ENCODE results near the gene FAM9C.

Gene FAM9C

DNA sequence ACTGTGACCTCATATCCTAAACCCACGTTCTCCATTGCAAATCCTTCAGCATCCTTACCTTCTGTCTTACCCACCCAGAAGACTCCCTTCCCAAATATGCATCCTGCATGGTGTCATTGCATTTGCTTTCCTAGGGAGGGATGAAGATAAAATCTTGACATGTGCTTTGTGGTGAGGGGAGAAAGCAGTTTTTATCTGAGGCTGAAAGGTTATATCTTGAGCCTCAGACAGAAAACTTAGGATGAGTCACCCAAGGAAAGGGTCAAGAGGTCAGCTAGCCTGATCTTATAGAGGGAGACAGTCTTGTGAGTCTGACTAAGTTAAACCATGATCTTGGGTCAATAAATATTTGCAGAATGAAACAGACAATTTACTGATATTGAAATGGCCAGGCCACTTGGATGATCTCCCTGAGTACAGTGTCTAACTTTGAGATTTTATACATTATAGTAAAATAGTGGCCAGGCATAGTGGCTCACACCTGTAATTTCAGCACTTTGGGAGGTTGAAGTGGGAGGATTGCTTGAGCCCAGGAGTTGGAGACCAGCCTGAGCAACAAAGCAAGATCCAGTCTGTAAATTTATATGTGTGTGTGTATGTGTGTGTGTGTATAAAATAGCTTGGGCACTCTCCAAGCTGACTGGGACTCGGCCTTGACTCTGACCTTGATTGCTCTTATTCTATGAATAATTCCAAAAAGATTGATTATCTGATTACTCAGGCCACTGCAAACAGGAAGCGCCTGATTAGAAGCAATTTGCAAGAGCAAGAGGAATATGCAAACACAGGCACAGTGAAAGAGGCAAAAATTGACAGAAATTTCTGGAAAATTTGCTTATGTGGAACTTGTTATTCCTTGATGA is 15.4 kb upstream of the FAM9C start:
- H3K27me3 ChIP-seq (ENCODE audit: low read length): no peaks in the 10 kb centered on the region
- H2AFZ ChIP-seq (ENCODE audit: low read depth, low read length, severe bottlenecking): no peak overlapping the region
- peaks cover 5% of the 10 kb centered on the region; the same call in 1 of the 2 replicates for H3K9me3 ChIP-seq (ENCODE audit: insufficient read depth, low read length)
- H3K4me3 ChIP-seq (ENCODE audit: insufficient read depth, low read length, poor library complexity, severe bottlenecking): no peak overlapping the region
- H3K27ac ChIP-seq (ENCODE audit: low read depth, low read length): no peak overlapping the region
- H3K36me3 ChIP-seq (ENCODE audit: low read length): peaks cover 7% of the 10 kb centered on the region; the same call in 1 of the 2 replicates
- no peaks in the 10 kb centered on the region for H4K20me1 ChIP-seq (ENCODE audit: low read depth, low read length)
- H3K4me2 ChIP-seq (ENCODE audit: low read depth, low read length, poor library complexity, severe bottlenecking): no peak overlapping the region
- H3K9me2 ChIP-seq (replicated peaks; ENCODE audit: insufficient read depth, low read length): no peaks in the 10 kb centered on the region
- H3K79me2 ChIP-seq (ENCODE audit: insufficient read depth, low read length): no peaks in the 10 kb centered on the region
- no peak for TF ChIP-seq EZH2phosphoT487 (conservative IDR thresholded peaks at IDR 0.05; ENCODE audit: low read length)
- TF ChIP-seq, protein P1, sequence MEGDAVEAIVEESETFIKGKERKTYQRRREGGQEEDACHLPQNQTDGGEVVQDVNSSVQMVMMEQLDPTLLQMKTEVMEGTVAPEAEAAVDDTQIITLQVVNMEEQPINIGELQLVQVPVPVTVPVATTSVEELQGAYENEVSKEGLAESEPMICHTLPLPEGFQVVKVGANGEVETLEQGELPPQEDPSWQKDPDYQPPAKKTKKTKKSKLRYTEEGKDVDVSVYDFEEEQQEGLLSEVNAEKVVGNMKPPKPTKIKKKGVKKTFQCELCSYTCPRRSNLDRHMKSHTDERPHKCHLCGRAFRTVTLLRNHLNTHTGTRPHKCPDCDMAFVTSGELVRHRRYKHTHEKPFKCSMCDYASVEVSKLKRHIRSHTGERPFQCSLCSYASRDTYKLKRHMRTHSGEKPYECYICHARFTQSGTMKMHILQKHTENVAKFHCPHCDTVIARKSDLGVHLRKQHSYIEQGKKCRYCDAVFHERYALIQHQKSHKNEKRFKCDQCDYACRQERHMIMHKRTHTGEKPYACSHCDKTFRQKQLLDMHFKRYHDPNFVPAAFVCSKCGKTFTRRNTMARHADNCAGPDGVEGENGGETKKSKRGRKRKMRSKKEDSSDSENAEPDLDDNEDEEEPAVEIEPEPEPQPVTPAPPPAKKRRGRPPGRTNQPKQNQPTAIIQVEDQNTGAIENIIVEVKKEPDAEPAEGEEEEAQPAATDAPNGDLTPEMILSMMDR (IDR thresholded peaks at IDR 0.05; ENCODE audit: insufficient read depth, low read length, poor library complexity, severe bottlenecking): no peak
- H3K9ac ChIP-seq (ENCODE audit: low read length): no peak overlapping the region
- H3F3A ChIP-seq (ENCODE audit: insufficient read depth): no peaks in the 10 kb centered on the region

DNA sequence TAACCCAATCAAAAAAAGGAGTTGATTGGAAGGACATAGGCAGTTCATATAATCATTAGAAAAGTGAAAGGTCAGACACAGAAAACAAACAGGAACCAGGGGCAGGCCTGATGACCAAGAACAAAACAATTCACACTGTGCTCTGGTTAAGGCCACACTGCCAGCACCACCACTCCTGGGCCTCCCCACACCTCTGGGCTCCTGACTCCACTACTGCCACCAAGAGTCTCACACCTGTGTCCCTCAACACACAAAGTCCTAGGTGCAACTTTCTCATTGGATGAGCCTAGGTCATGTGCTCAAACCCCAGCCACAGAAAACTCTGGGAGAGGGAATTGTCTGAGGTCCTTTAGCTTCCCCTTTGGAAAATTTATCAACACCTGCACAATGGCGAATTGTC is 11.1 kb upstream of the FAM9C start:
- Histone ChIP-seq H3K27me3 (ENCODE audit: low read length) (no peaks in the 10 kb centered on the region), H3K4me3 (ENCODE audit: insufficient read depth, low read length, poor library complexity, severe bottlenecking) (no peak overlapping the region), H2AFZ (ENCODE audit: low read depth, low read length, severe bottlenecking) (no peak overlapping the region), H3K9ac (ENCODE audit: low read length) (no peak overlapping the region), H3K9me3 (ENCODE audit: insufficient read depth, low read length) (no peaks in the 10 kb centered on the region), H3K27ac (ENCODE audit: low read depth, low read length) (no peak overlapping the region), H3K79me2 (ENCODE audit: insufficient read depth, low read length) (no peaks in the 10 kb centered on the region; the same call in 1 of the 2 replicates), H3K9me2 (replicated peaks; ENCODE audit: insufficient read depth, low read length) (no peaks in the 10 kb centered on the region), H3F3A (ENCODE audit: insufficient read depth) (peaks cover 13% of the 10 kb centered on the region; the same call in 1 of the 2 replicates), H3K36me3 (ENCODE audit: low read length) (0 out of 2 replicates have a peak, but pooled peaks cover 2% of the 10 kb centered on the region), H4K20me1 (ENCODE audit: low read depth, low read length) (no peaks in the 10 kb centered on the region), H3K4me2 (ENCODE audit: low read depth, low read length, poor library complexity, severe bottlenecking) (no peak overlapping the region)
- TF ChIP-seq, protein P1 (IDR thresholded peaks at IDR 0.05; ENCODE audit: insufficient read depth, low read length, poor library complexity, severe bottlenecking): no peak
- no peak for TF ChIP-seq EZH2phosphoT487 (conservative IDR thresholded peaks at IDR 0.05; ENCODE audit: low read length)

DNA sequence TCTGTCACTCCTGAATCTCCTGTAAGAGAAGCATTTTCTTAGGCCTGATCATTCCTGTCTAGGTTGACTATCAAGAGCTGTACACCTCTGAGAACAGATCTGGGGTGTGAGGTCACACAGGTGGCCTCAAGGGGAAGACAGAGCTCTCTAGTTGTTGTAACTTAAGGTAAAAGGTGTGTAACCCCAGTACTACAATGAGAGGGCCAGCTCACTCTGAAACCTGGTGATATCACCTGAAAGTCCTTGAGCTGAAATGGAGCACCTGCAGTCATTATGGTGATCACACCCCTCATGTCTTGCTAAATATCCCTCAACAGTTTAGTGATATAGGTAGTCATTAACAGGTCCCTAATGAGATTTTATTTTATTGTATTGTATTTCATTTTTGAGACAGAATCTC is 8.8 kb upstream of the FAM9C start:
- TF ChIP-seq, protein P1 (IDR thresholded peaks at IDR 0.05; ENCODE audit: insufficient read depth, low read length, poor library complexity, severe bottlenecking): no peak
- TF ChIP-seq EZH2phosphoT487 (conservative IDR thresholded peaks at IDR 0.05; ENCODE audit: low read length): no peak
- Histone ChIP-seq H3K36me3 (ENCODE audit: low read length) (no peaks in the 10 kb centered on the region), H2AFZ (ENCODE audit: low read depth, low read length, severe bottlenecking) (no peak overlapping the region), H3K4me3 (ENCODE audit: insufficient read depth, low read length, poor library complexity, severe bottlenecking) (no peak overlapping the region), H3K9me3 (ENCODE audit: insufficient read depth, low read length) (no peaks in the 10 kb centered on the region), H3K27ac (ENCODE audit: low read depth, low read length) (peak overlapping the region; percentile 81), H3F3A (ENCODE audit: insufficient read depth) (peaks cover 13% of the 10 kb centered on the region; the same call in 1 of the 2 replicates), H3K27me3 (ENCODE audit: low read length) (no peaks in the 10 kb centered on the region), H3K9me2 (replicated peaks; ENCODE audit: insufficient read depth, low read length) (no peaks in the 10 kb centered on the region), H4K20me1 (ENCODE audit: low read depth, low read length) (no peaks in the 10 kb centered on the region), H3K4me2 (ENCODE audit: low read depth, low read length, poor library complexity, severe bottlenecking) (peak overlapping the region; percentile 44), H3K9ac (ENCODE audit: low read length) (peak overlapping the region; percentile 30; the same call in 1 of the 2 replicates), H3K79me2 (ENCODE audit: insufficient read depth, low read length) (no peaks in the 10 kb centered on the region; the same call in 1 of the 2 replicates)
